MM.1S (cell line): ENCODE measurements around the gene RASIP1.

Experiments used
- DNase-seq: peaks from one replicate; pipeline ENCODE4 v3.0.0-alpha.2; 2015
- H2AFZ ChIP-seq: fragments of 300-600 bp; sonication (generic); 2 replicates; pipeline ENCODE4 v1.6.0; 2016; ENCODE audit warnings: antibody characterized with exemption, low read length
- H3F3A ChIP-seq: fragments of 300-600 bp; sonication (generic); 2 replicates; pipeline ENCODE4 v1.6.1; 2016; ENCODE audit warnings: mild to moderate bottlenecking, antibody characterized with exemption, low read length, moderate library complexity, mixed read lengths; ENCODE audit not compliant: insufficient read depth
- H3K27ac ChIP-seq: fragments of 300-600 bp; sonication (generic); 2 replicates; pipeline ENCODE4 v1.5.1; 2016; ENCODE audit warnings: mild to moderate bottlenecking, low read length
- H3K27me3 ChIP-seq: fragments of 300-600 bp; sonication (generic); replicated peaks from 2 replicates; pipeline ENCODE4 v1.6.0; 2016; ENCODE audit warnings: low read length; ENCODE audit not compliant: insufficient read depth
- H3K36me3 ChIP-seq: fragments of 300-600 bp; sonication (generic); replicated peaks from 2 replicates; pipeline ENCODE4 v1.6.1; 2016; ENCODE audit warnings: mild to moderate bottlenecking, low read length, mixed read lengths; ENCODE audit not compliant: insufficient read depth
- H3K4me1 ChIP-seq: fragments of 300-600 bp; sonication (generic); 2 replicates; pipeline ENCODE4 v1.6.1; 2016; ENCODE audit warnings: low read length, mixed read lengths
- H3K4me2 ChIP-seq: fragments of 300-600 bp; sonication (generic); 2 replicates; pipeline ENCODE4 v1.6.0; 2016; ENCODE audit warnings: low read depth, low read length
- H3K4me3 ChIP-seq: fragments of 300-600 bp; sonication (generic); 2 replicates; pipeline ENCODE4 v1.5.1; 2016; ENCODE audit warnings: low read length, mixed read lengths
- H3K79me2 ChIP-seq: fragments of 300-600 bp; sonication (generic); 2 replicates; pipeline ENCODE4 v1.6.1; 2016; ENCODE audit warnings: mixed run types, low read length, mixed read lengths
- H3K9ac ChIP-seq: fragments of 300-600 bp; sonication (generic); 2 replicates; pipeline ENCODE4 v1.6.1; 2016; ENCODE audit warnings: low read length, mixed read lengths
- H3K9me2 ChIP-seq: fragments of 300-600 bp; sonication (generic); replicated peaks from 2 replicates; pipeline ENCODE4 v1.6.1; 2016; ENCODE audit warnings: mild to moderate bottlenecking, low read length, mixed read lengths; ENCODE audit not compliant: insufficient read depth
- H3K9me3 ChIP-seq: fragments of 300-600 bp; sonication (generic); replicated peaks from 2 replicates; pipeline ENCODE4 v1.6.1; 2016; ENCODE audit warnings: mild to moderate bottlenecking, low read length, mixed read lengths; ENCODE audit not compliant: insufficient read depth
- H4K20me1 ChIP-seq: fragments of 300-600 bp; sonication (generic); 2 replicates; pipeline ENCODE4 v1.6.1; 2016; ENCODE audit warnings: mild to moderate bottlenecking, low read length, moderate library complexity, mixed read lengths; ENCODE audit not compliant: insufficient read depth
- CTCF ChIP-seq: fragments of 300-600 bp; sonication (generic); IDR thresholded peaks from 2 replicates; pipeline ENCODE4 v1.5.1; 2016; ENCODE audit warnings: antibody characterized with exemption, low read length, mixed read lengths
- EZH2 ChIP-seq: fragments of 300-600 bp; sonication (generic); optimal IDR thresholded peaks from 2 replicates; pipeline ENCODE3; 2017; ENCODE audit warnings: low read depth, mild to moderate bottlenecking, antibody characterized with exemption, low read length, mixed read lengths
- EZH2phosphoT487 ChIP-seq: fragments of 300-600 bp; sonication (generic); IDR thresholded peaks from 2 replicates; pipeline ENCODE4 v1.6.1; 2018; ENCODE audit warnings: antibody characterized with exemption, low read length

RASIP1 gene

DNA sequence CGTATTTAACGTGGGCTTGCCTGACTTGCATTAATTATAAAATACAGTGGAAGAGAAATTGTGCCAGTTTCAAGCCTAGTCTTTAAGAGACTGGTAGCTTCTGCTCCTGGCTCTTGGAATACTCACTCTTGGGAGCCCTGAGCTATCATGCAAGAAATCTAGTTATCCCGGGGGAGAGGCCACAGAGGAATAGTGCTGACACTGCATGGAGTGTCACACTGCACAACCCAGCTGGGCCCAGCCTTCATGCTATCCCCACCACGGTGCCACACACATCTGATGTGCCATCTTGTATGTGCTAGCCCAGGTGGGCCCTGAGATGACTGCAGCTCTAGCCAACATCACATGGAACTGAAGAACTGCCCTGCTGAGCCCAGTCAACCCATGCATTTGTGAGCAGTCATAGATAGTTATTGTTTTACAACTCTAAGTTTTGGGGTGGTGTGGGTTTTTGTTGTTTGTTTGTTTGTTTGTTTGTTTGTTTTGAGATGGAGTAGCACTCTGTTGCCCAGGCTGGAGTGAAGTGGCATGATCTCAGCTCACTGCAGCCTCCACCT is 29.2 kb downstream of the RASIP1 start:
- no peaks in the 10 kb centered on the region for H3F3A ChIP-seq
- H2AFZ ChIP-seq, result no peak overlapping the region
- H3K9ac ChIP-seq, result no peak overlapping the region
- 0 out of 2 replicates have a peak, but pooled peaks cover 4% of the 10 kb centered on the region for H3K4me1 ChIP-seq
- no peak overlapping the region for H3K4me2 ChIP-seq
- no peaks in the 10 kb centered on the region for H3K9me3 ChIP-seq
- no peak for DNase-seq
- no peak overlapping the region for H3K27ac ChIP-seq
- TF ChIP-seq EZH2 (no peak), CTCF (no peak), EZH2phosphoT487 (no peak)
- H3K79me2 ChIP-seq, result no peaks in the 10 kb centered on the region
- no peaks in the 10 kb centered on the region for H3K36me3 ChIP-seq
- H4K20me1 ChIP-seq, result no peaks in the 10 kb centered on the region
- H3K27me3 ChIP-seq, result peaks cover 64% of the 10 kb centered on the region
- H3K9me2 ChIP-seq, result no peaks in the 10 kb centered on the region
- no peak overlapping the region for H3K4me3 ChIP-seq

DNA sequence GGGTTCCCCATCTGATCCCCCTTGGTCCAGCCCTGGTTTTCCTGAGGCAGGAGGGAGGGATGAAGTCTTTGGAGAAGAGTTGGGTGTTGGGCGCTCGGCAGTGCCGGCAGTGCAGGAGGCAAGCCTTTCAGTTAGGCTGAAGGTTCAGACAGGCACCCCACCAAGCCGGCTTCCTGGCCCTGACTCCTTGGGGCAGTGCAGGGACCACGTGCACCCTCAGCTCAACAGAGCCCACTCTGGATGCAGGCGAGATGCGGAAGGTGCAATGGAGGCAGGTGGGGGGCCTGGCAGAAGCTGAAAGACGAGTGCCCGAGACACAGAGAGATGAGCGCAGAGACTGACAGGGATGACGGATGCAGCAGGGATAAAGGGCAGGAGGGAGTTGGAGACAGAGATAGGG is 31.9 kb downstream of the RASIP1 start:
- no peaks in the 10 kb centered on the region for H3K36me3 ChIP-seq
- H3K4me2 ChIP-seq, result no peak overlapping the region
- H3F3A ChIP-seq, result no peaks in the 10 kb centered on the region
- TF ChIP-seq EZH2 (no peak), EZH2phosphoT487 (no peak), CTCF (no peak)
- no peaks in the 10 kb centered on the region for H4K20me1 ChIP-seq
- H3K27ac ChIP-seq, result no peak overlapping the region
- no peaks in the 10 kb centered on the region for H3K4me1 ChIP-seq
- H3K79me2 ChIP-seq, result no peaks in the 10 kb centered on the region
- H3K4me3 ChIP-seq, result no peak overlapping the region
- no peak overlapping the region for H2AFZ ChIP-seq
- no peak overlapping the region for H3K9ac ChIP-seq
- no peaks in the 10 kb centered on the region for H3K9me2 ChIP-seq
- H3K9me3 ChIP-seq, result no peaks in the 10 kb centered on the region
- no peak for DNase-seq
- H3K27me3 ChIP-seq, result peaks cover 71% of the 10 kb centered on the region

- Histone ChIP-seq H3K27me3 (peaks cover 79% of the 10 kb centered on the region), H3K36me3 (no peaks in the 10 kb centered on the region), H4K20me1 (no peaks in the 10 kb centered on the region), H3K4me2 (no peak overlapping the region), H3K9me2 (no peaks in the 10 kb centered on the region), H3K27ac (no peak overlapping the region), H3K4me3 (no peak overlapping the region), H3K79me2 (no peaks in the 10 kb centered on the region), H3K9ac (no peak overlapping the region), H2AFZ (no peak overlapping the region), H3K4me1 (no peaks in the 10 kb centered on the region), H3F3A (no peaks in the 10 kb centered on the region), H3K9me3 (no peaks in the 10 kb centered on the region)
- TF ChIP-seq EZH2phosphoT487, result no peak
- no peak for TF ChIP-seq EZH2
- no peak for TF ChIP-seq CTCF
- DNase-seq, result no peak
These were observed 35.0 kb downstream of the RASIP1 start for GRCh38 chr19:48705431-48705830.
